Measurements from ENCODE around the gene CD2.

CD2 gene

GRCh38 chr1:116760996-116761665 is 6.9 kb downstream of the CD2 start:
- H3K4me3 ChIP-seq (ENCODE audit: low read depth, low read length): no peak overlapping the region
- TF ChIP-seq CTCF (conservative IDR thresholded peaks at IDR 0.05; ENCODE audit: low read depth, low read length): no peak
- no peak for DNase-seq (ENCODE audit: low read depth)

DNA sequence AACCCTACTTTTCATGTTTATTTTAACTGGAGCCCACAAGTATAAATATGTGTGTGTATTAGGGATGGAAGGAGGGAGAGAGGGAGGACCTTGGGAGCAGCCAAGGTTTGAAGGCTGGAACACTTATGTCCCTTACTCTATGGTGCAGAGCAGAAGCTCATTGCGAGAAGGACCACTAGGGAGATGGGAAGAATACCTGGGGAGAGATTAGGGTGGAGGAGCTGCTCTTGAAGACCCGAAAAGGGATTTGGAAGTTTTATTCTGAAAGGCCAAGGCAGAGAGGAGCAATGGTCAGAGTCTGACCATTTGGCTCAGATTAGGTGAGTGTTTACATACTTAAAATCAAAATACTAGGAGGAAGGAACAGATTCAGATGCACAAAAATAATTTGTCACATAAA is 8.1 kb downstream of the CD2 start:
- no peak for DNase-seq (ENCODE audit: low read depth)
- no peak overlapping the region for H3K4me3 ChIP-seq (ENCODE audit: low read depth, low read length)
- no peak for TF ChIP-seq CTCF (conservative IDR thresholded peaks at IDR 0.05; ENCODE audit: low read depth, low read length)

DNA sequence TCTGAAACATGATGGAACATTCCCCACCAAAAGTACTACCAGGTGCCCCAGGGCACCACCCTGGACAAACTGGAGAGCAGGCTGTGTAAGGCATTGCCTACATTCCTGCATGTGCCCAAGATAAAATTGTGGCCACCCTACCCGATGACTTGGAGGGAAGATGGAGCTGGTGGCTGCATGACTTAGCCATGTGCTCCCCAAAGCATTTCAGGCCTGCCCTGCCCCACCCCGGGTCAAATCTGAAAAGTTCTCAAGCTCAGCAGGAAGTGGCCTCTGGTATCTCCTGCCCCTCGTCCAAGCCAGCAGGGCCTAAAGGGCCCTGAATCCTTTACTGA is 8.5 kb downstream of the CD2 start:
- TF ChIP-seq CTCF (conservative IDR thresholded peaks at IDR 0.05; ENCODE audit: low read depth, low read length): no peak
- no peak for DNase-seq (ENCODE audit: low read depth)
- no peak overlapping the region for H3K4me3 ChIP-seq (ENCODE audit: low read depth, low read length)

- peak; percentile 72 for DNase-seq (ENCODE audit: low read depth)
- no peak overlapping the region for H3K4me3 ChIP-seq (ENCODE audit: low read depth, low read length)
- TF ChIP-seq CTCF (conservative IDR thresholded peaks at IDR 0.05; ENCODE audit: low read depth, low read length): no peak
Observed at GRCh38 chr1:116763116-116763786, 9.0 kb downstream of the CD2 start.

DNA sequence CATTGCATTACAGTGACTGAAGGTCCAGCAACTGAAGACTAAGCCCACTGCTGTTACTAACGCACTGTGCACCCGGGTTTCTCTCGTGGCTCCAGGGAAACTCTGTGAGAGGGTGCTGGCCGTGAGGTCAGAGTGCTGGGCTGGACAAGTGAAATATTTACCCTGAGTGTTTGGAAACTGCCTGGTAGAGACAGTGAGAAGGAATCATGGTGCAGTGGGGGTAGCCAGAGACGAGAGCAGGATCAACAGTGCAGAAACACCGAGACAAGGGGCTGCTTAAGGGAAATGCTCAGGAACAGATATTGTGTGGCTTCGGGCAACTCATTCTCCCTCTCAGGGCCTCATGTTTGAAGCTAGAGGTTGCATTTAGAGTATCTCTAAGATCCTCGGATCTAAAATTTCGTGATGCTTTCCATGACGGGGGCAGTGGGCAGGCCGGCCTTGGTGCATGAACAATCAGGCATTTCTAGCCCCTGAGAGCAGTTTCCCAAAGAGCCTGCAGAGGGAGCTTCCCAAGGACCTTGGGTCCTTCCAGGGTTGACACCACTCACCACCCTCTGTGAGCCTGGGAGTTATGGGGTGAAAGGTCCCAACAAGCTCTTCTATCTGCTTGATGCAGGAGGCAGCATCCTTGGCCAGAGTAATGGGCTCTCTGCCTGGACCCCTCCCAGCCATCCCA is 9.7 kb downstream of the CD2 start:
- H3K4me3 ChIP-seq (ENCODE audit: low read depth, low read length): no peak overlapping the region
- DNase-seq (ENCODE audit: low read depth): no peak
- TF ChIP-seq CTCF (conservative IDR thresholded peaks at IDR 0.05; ENCODE audit: low read depth, low read length): peak; percentile 58

DNA sequence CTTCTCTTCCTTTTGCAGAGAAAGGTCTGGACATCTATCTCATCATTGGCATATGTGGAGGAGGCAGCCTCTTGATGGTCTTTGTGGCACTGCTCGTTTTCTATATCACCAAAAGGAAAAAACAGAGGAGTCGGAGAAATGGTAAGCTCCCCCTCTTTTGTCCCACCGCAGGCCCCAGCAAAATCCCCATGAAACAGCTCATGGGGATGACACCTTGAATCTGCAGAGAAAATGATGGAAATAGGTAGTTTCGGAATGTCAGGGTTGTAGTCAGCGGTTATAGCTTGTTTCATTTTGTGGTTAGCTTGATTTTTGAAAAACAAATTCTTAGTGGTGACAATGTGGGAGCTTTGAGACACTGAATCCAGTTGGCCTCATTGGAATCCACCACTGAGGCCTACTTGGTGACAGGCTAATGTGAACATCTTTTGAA is 10.3 kb downstream of the CD2 start:
- TF ChIP-seq CTCF (conservative IDR thresholded peaks at IDR 0.05; ENCODE audit: low read depth, low read length): no peak
- no peak for DNase-seq (ENCODE audit: low read depth)
- H3K4me3 ChIP-seq (ENCODE audit: low read depth, low read length): no peak overlapping the region

Measured in choroid plexus epithelial cell (primary cell).